Uterine smooth muscle cell (primary cell): Measurements from ENCODE around the gene CYP27B1. TPM values are rescaled to one million over a fixed set of nuclear protein-coding genes. Genes with fewer than 3 reads are reported as not detected.

Experiments used
- total RNA-seq: library from RNA; depleted of rRNA; stranded (reverse); fragments of >200 nt; gene quantifications from 2 replicates; pipeline ENCODE4 v1.2.3, GENCODE V29; 2014

Gene CYP27B1, protein sequence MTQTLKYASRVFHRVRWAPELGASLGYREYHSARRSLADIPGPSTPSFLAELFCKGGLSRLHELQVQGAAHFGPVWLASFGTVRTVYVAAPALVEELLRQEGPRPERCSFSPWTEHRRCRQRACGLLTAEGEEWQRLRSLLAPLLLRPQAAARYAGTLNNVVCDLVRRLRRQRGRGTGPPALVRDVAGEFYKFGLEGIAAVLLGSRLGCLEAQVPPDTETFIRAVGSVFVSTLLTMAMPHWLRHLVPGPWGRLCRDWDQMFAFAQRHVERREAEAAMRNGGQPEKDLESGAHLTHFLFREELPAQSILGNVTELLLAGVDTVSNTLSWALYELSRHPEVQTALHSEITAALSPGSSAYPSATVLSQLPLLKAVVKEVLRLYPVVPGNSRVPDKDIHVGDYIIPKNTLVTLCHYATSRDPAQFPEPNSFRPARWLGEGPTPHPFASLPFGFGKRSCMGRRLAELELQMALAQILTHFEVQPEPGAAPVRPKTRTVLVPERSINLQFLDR
- under 0.01 and 0.55 TPM in 2 replicates for total RNA-seq

GRCh38 chr12:57766464-57767304, at the start of gene CYP27B1:
Gene CYP27B1, minus strand, starts transcription at chr12:57767078. Its CDS starts 37 bp downstream, at chr12:57767041.

GRCh38 chr12:57782608-57783465, 16.0 kb upstream of the CYP27B1 start, which contains the start of gene TSFM:
Gene TSFM, plus strand, starts transcription at chr12:57782787. Its CDS starts 15 bp downstream, at chr12:57782802.

GRCh38 chr12:57772429-57773322, 5.8 kb upstream of the CYP27B1 start, which contains the start of gene EEF1AKMT3:
Gene EEF1AKMT3, plus strand, starts transcription at chr12:57772614. Its CDS starts 111 bp downstream, at chr12:57772725.

DNA sequence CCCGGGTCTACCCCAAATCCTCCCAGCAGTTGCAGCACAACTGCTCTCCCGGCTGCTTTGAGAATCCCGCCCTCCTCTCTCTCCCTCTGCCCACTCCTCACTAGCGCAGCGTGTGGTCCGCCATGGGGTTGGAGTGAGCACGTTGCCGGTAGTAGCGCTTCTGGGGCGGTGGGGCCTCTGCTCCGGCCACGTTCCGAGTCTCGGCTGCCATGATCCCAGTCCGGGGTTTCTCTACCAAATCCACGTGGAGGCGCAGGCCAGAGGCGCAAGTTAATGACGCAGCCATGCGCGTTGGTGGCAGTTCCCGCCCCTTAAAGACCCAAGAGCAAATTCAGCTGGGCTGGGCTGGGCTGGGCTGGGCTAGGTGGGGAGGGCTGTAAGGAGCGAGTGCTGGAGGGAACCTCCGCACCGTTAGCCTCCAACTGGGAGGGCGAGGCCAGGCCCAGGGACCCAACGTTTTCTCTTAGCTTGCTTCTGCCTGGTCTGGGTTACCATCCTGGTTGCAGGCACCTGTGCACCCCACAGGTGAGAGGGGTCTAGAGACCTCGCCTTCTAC, 5.1 kb upstream of the CYP27B1 start, which contains the start of gene METTL1:
METTL1 (minus strand) TSS at position 233 of the 556 bp plus-strand sequence; CDS start at position 211, 22 bp downstream.

DNA sequence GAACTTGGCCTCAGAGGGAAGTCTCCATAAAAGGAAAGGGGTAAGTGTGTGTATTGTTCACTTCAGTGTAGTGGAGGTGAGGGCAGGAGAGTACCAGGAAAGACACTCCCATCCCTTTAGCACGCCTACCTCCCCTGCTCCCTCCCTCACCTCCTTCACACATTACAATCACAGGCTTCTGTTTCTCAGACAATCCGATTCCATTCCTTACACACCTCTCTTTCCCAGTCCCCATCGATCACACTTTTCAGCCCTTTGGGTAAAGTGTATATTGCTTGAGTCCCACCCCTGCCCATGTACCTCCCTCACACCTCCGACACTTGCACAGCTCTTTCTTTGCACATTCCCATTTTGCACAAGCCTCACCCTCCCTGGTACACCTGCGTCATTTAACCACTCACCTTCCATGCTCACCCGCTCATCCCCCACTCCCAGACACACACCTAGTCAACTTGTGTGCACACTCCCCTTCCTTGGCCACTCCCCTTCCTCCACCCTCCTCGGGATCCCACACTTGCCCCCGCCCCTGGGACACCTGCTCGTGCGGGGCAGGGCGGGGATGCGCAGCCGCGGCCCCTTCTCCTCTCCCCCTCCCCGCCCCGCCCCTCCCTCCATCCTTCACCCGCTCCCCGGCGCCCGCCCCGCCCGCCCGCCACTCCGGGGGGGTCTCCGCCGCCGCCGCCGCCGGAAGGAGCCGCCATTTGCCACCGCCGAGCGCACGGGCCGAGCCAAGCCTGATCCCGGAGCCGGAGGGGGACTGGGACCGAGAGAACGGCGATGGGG, 12.3 kb downstream of the CYP27B1 start, which contains the start of gene MARCHF9:
MARCHF9 (plus strand) TSS at position 693 of the 783 bp plus-strand sequence. CDS start 426 bp downstream, outside the sequence.

GRCh38 chr12:57751788-57752667, 14.8 kb downstream of the CYP27B1 start, which contains the start of gene CDK4:
Gene CDK4, minus strand, starts transcription at chr12:57752310. Its CDS starts 593 bp downstream, at chr12:57751717.

DNA sequence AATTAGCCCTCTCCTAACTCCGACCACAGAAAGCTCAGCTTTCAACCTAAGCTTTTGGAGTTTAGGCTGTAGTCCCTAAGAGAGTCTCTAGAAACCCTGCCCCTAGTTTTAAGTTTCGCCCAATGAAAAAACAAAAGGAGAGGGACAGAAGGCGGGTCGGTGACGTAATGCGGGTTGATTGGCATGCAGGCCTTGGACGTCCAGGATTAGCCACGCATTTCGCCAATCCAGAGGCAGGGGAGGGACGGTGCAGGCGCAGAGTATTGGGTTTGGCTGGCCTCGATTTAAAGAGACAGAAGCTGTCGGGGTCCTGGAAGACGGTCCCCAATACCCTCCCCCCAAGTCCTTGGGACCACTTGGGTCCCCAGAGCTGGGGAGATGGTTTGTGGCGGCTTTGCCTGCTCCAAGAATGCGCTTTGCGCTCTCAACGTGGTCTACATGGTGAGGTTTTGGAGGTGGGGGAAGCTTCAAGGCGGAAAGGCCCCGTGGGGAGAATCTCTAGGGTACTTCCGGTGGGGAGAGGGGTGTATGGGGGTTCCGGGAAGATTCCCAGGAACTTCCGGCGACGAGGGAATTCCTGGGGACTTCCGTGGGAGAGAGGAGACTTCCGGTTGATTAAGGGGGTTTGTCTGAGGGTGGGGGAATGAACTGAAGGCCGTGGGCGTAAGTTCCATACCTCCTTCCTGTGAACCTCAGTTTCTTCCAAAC, 21.9 kb downstream of the CYP27B1 start, which contains the start of gene TSPAN31:
TSPAN31 (plus strand) TSS at position 263 of the 708 bp plus-strand sequence; CDS start at position 379, 116 bp downstream.

GRCh38 chr12:57738661-57739237, 28.1 kb downstream of the CYP27B1 start, which contains the start of gene AGAP2:
Gene AGAP2, minus strand, starts transcription at chr12:57738742. Its CDS starts 496 bp downstream, at chr12:57738246.

Other genes starting within 250 kb of the CYP27B1 start
- 136 and 444 TPM in 2 replicates for gene DDIT3, start 246.6 kb downstream of the CYP27B1 start, total RNA-seq
- 4.9 and 8.1 TPM in 2 replicates for gene MBD6, start 244.3 kb downstream of the CYP27B1 start, total RNA-seq
- 80.7 and 106 TPM in 2 replicates for gene DCTN2, start 219.9 kb downstream of the CYP27B1 start, total RNA-seq
- gene KIF5A, start 217.0 kb downstream of the CYP27B1 start, total RNA-seq, result 0.44 and 0.50 TPM in 2 replicates
- 13.6 and 16.5 TPM in 2 replicates for gene PIP4K2C, start 175.9 kb downstream of the CYP27B1 start, total RNA-seq
- 15.6 and 23.1 TPM in 2 replicates for gene DTX3, start 162.3 kb downstream of the CYP27B1 start, total RNA-seq
- 17.9 and 27.1 TPM in 2 replicates for gene ARHGEF25, start 155.6 kb downstream of the CYP27B1 start, total RNA-seq
- 3.4 and 4.0 TPM in 2 replicates for gene B4GALNT1, start 133.9 kb downstream of the CYP27B1 start, total RNA-seq
- gene OS9, start 72.9 kb downstream of the CYP27B1 start, total RNA-seq, result 276 and 299 TPM in 2 replicates
- 0.33 and 0.87 TPM in 2 replicates for gene AGAP2, start 28.3 kb downstream of the CYP27B1 start, total RNA-seq
- gene TSPAN31, start 22.0 kb downstream of the CYP27B1 start, total RNA-seq, result 56.9 and 94.5 TPM in 2 replicates
- 177 and 190 TPM in 2 replicates for gene CDK4, start 14.8 kb downstream of the CYP27B1 start, total RNA-seq
- 3.0 and 3.9 TPM in 2 replicates for gene MARCHF9, start 12.0 kb downstream of the CYP27B1 start, total RNA-seq
- 5.2 and 7.4 TPM in 2 replicates for gene METTL1, start 5.0 kb upstream of the CYP27B1 start, total RNA-seq
- gene EEF1AKMT3, start 5.5 kb upstream of the CYP27B1 start, total RNA-seq, result 3.8 and 8.1 TPM in 2 replicates
- gene TSFM, start 15.7 kb upstream of the CYP27B1 start, total RNA-seq, result 17.6 and 21.1 TPM in 2 replicates
- gene AVIL, start 51.7 kb upstream of the CYP27B1 start, total RNA-seq, result 0.89 and 2.2 TPM in 2 replicates
- gene CTDSP2, start 79.7 kb upstream of the CYP27B1 start, total RNA-seq, result 56.1 and 70.4 TPM in 2 replicates
- gene ATP23, start 174.5 kb upstream of the CYP27B1 start, total RNA-seq, result 16.4 and 16.5 TPM in 2 replicates